OCI-M2 (cell line): Measurements from ENCODE around the gene ZSWIM8.

ENCODE experiments used
- DNase-seq: peaks from one replicate; lab custom pipeline; 2025; ENCODE audit not compliant: unreplicated experiment; lab: John Stamatoyannopoulos, UW

The ZSWIM8 gene

DNA sequence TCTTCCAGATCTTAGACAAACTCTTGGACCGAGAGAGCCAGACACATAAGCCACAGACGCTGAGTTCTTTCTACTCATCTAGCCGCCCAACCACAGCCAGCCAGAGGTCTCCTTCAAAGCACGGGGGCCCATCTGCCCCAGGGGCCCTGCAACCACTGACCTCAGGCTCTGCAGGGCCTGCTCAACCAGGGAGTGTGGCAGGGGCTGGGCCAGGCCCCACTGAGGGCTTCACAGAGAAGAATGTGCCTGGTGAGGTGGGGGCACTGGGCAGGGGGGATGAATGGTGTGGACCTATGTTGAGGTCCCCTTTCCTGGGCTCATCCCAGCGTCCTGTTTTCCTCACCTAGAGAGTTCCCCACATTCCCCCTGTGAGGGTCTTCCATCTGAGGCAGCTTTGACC lies 11.4 kb downstream of the ZSWIM8 start:
- DNase-seq: no peak

DNA sequence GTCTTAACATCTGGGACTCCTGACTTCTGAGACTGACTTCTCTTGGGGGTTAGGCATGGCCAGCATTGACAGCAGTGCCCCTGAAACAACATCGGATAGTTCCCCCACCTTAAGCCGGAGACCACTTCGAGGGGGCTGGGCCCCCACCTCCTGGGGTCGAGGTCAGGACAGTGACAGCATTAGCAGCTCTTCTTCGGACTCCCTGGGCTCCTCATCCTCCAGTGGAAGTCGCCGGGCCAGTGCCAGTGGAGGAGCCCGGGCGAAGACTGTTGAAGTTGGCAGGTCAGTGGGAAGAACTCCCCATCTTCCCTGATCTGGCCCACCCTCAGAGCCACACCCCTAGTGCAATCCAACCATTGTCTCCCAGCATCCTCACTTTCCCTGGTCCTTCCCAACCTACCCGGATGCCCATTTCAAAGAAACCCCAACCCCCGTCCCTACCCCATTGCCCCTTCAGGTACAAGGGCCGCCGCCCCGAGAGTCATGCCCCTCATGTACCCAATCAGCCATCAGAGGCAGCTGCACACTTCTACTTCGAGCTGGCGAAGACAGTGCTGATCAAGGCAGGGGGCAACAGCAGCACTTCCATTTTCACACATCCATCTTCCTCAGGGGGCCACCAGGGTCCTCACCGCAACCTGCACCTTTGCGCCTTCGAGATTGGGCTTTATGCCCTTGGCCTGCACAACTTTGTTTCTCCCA lies 12.1 kb downstream of the ZSWIM8 start:
- no peak for DNase-seq

DNA sequence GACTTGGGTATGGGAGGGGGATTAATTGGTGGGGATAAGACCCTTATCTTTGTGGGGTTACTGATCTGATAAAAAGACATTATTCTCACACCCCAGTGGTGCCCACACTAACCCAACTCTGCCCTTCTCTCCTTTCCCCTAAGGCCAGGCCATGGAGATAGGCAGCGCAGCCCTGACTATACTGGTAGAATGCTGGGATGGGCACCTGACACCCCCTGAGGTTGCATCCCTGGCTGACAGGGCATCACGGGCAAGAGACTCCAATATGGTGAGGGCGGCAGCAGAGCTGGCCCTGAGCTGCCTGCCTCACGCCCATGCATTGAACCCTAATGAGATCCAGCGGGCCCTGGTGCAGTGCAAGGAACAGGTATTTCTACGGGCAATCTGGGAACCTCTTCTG lies 12.7 kb downstream of the ZSWIM8 start:
- no peak for DNase-seq

DNA sequence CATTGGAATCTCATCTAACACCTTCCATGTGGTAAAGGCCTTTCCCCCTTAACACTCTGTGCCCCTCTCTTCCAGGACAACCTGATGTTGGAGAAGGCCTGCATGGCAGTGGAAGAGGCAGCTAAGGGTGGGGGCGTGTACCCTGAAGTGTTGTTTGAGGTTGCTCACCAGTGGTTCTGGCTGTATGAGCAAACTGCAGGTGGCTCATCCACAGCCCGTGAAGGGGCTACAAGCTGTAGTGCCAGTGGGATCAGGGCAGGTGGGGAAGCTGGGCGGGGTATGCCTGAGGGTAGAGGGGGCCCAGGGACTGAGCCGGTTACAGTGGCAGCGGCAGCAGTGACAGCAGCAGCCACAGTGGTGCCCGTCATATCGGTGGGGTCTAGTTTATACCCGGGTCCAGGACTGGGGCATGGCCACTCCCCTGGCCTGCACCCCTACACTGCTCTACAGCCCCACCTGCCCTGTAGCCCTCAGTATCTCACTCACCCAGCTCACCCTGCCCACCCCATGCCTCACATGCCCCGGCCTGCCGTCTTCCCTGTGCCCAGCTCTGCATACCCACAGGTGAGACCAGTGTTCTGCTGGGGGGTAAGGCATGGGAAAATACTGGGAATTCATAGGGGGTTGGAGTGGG lies 13.6 kb downstream of the ZSWIM8 start:
- no peak for DNase-seq

DNA sequence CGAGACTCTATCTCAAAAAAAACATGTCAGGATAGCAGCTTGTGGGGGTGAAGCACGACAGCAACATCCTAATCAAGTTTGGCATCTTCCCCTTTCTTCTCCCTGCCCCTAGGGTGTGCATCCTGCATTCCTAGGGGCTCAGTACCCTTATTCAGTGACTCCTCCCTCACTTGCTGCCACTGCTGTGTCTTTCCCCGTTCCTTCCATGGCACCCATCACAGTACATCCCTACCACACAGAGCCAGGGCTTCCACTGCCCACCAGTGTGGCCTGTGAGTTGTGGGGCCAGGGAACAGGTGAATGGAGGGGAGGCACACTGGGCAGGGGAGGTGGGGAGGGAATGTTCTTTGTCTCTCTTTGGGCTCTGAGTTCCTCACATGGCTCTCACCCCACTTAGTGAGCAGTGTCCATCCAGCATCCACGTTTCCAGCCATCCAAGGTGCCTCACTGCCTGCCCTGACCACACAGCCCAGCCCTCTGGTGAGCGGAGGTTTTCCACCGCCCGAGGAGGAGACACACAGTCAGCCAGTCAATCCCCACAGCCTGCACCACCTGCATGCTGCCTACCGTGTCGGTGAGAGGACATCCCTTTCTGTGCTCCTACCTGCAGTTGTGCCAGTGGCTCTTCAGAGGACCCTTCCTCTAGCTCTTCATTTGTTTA lies 14.6 kb downstream of the ZSWIM8 start:
- DNase-seq: no peak

DNA sequence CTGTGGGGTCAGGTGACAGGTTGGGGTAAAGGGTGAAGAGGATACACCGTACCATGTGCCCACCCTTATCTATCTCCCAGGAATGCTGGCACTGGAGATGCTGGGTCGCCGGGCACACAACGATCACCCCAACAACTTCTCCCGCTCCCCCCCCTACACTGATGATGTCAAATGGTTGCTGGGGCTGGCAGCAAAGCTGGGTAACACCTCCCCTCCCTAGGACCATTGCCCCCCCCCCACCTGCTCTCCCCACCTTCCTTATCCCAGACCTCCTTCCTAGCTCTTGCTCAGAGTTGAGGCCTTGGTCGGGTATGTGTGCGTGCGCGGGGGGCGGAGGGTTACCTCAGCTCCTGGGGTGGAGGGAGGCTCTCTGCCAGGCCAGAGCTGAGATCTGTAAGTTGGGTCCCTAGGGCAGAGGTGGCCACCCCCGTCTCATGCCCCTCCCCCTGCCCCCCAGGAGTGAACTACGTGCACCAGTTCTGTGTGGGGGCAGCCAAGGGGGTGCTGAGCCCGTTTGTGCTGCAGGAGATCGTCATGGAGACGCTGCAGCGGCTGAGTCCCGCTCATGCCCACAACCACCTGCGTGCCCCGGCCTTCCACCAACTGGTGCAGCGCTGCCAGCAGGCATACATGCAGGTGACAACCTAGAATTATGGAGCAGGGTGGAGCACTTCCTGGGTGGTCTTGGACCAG lies 15.3 kb downstream of the ZSWIM8 start:
- no peak for DNase-seq

DNA sequence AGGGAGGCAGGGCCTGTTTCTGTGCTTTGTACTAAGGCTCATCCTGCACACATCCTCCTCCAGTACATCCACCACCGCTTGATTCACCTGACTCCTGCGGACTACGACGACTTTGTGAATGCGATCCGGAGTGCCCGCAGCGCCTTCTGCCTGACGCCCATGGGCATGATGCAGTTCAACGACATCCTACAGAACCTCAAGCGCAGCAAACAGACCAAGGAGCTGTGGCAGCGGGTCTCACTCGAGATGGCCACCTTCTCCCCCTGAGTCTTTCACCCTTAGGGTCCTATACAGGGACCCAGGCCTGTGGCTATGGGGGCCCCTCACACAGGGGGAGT lies 15.8 kb downstream of the ZSWIM8 start:
- no peak for DNase-seq

DNA sequence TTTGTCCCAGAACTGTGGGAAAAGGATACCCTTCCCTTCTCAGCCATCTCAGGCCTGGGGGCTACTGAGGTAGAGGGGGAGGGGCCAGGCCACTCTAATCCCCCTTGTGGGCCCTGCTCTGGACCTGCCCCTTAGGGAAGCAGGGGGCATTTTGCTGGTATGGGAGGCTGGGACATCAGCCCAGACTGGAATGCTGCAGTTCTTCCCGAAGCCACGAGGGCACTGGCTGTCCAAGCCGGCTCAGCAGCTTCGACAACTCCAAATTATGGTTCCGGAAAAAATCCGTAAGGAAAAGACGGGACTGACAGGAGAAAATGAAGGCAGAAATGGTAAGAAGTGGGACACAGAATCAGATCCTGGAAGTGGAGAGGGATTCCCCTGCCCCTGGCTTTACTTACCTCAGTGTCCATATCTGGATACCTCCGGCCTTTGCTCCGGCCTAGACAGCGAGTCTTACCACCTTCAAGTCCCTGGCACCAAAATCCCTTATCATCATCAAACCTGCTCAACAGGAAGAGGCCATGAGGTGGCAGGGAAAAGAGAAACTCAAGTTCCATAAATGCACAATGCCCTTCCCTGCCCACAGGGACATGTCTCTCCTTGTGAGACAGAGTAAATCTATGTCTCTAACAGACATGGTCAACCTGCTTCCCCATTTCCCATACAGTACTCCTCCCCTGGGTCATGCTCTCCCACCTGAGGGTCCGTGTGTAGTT lies 17.0 kb downstream of the ZSWIM8 start:
- no peak for DNase-seq

DNA sequence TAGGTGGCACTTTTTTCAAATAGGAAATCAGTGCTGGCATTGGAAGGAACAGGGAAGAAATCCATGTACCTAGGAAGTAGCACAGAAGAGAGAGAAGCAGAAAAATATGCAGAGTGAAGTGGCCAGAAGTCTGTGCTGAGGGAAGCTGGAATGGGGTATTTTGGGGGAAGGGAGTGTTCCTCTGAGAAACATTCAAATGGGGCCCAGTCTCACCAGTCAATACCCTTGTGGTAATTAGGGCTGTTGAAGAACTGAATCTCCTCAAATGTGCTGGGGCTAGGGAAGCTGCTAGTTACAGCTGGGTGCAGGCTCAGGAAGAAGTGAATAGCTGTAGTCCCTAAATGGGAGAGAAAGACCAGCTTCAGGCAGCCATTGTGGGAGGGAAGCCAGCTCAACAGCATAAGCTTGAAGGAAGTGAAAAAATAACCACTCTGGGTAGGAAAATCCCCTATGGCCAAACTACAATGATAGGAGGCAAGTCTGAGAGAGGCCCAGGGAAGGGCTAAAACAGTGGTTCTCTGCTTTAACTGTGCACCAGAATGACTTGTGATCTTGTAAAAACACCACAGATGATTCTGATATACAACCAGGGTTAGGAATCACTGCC lies 18.4 kb downstream of the ZSWIM8 start:
- DNase-seq: no peak

DNA sequence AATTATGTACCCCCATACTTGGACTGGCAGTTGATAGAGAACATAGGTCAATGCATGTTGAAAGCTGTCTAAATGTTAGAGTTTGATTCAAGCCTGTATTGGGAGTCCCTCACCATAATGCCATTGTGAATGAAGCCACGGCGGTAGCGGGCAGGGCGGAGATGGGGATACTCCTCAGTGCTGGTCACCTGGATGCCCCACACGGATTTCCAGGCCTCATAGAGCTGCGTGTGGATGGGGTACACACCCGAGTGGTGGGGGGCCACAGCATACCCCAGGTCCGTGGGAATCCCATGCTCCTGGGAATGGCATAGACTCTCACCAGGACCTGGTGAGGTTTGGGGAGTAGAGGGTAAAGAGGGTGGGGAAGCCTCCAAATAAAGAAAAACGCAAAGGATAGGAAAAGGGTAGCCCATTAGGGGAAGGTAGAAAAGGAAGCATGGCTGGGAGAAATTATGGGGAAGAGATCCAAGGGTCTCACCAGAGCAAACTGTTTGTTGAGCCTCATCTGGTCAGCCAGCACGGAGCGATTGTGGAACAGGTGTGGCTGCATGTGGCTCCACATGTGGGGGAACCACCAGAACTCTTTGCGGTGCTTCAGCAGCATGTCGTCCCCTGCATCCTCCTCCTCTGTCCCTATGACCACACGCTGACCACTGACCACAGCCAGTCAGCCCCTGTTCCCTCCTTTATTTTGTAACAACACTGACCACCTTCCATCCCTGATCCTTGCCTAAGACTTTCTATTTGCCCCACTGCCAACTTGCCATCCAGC lies 21.0 kb downstream of the ZSWIM8 start:
- no peak for DNase-seq

DNA sequence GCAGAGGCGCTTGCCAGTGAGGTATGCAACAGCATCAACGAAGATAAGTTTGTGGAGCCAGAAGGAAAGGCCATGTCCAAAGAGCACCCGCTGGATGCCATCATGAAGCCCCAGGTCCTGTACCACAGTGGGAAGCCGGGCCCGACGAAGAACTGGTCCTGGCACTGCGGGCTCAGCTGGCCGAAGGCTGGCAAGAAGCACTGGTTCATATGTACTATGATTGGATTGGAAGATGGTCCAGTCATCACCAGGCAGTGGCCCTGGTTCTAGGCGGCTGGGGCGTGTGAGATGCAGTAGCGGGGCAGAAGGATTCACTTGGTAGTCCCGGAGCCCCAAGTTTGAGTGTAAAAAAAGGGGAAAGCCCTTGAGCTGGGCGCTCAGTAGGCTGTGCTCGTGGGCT lies 22.1 kb downstream of the ZSWIM8 start:
- DNase-seq: no peak

DNA sequence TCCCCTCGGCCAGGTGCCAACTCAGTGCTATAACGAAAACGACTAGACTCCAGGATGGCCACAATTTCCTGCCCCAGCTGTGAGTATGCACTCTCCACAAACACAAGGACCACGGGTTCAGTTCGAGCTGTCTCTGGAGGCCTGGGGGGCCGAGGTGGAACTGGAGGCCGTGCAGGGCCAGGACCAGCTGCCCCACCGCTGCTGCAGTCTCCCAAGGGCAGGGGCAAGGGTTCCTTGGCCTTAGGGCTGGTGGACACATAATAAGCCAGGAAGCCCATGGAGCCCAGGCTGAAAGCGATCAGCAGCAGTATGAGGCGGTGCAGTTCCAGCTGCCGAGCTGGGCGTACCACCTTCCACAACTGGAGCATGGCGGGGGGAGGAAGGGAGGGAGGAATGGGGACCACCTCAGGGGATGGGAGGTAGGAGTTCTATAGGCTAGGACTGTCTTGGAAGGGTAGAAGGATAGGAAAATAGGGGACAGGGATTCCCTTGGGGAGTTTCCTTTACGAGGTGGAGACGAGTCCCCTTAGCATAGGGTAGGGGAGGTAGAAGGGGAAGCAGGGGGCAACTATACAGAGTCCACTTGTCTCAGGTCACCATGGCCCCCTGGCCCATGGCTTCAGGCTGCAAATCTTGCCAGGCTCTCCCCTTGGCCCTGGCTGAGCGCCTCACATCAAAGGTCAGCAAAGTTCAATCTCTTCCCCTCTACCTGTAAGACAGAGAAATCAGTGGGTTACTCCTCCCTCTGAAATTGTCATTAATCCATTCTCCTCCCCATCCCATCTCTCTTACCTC lies 22.8 kb downstream of the ZSWIM8 start:
- no peak for DNase-seq

DNA sequence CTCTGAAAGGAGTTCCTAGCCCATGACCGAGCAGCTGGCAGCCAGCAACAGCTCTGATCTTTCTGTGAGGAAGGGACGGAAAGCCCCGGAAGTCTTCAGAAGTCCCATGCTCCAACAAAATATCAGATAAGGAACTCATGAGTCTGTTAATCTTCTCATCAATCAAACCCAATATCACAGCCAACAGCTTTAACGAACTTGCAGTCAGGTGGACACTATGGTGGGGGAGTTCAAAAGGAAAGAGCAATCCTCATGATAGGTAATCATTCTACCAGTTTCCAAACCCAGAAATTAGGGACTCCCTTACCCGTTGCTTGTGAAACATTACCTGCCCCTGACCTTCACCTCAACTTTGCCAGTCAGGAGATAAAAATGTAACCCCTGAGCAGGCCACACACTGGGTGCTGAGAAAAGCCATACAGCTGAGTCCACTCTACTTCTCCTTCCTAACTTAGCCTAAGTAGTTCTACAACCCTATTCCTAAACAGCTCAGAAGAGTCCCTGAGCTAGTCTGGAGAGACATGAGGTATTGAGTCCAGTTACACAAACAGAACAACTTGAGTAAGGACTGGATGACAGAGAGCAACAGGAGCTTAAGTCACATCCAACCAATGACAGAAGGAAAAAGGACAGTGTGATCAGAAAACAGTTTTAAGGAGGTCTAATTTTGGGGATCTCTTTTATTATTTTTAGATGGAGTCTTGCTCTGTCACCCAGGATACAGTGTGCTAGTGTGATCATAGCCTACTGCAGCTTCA lies 23.8 kb downstream of the ZSWIM8 start:
- no peak for DNase-seq

DNA sequence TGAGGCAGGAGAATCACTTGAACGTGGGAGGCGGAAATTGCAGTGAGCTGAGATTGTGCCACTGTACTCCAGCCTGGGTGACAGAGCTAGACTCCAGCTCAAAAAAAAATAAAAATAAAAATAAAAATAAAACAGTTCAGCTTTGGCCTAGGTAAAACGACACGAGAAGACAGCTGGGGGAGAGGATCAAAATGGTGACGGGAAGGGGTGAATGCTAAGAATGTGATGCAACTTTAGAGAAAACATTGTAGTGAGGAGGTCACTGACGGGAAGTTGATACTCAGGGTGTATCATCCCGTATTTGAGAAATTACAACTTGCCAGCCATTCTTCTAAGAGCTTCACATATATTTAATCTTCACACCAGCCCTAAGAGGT lies 24.9 kb downstream of the ZSWIM8 start:
- DNase-seq: no peak

DNA sequence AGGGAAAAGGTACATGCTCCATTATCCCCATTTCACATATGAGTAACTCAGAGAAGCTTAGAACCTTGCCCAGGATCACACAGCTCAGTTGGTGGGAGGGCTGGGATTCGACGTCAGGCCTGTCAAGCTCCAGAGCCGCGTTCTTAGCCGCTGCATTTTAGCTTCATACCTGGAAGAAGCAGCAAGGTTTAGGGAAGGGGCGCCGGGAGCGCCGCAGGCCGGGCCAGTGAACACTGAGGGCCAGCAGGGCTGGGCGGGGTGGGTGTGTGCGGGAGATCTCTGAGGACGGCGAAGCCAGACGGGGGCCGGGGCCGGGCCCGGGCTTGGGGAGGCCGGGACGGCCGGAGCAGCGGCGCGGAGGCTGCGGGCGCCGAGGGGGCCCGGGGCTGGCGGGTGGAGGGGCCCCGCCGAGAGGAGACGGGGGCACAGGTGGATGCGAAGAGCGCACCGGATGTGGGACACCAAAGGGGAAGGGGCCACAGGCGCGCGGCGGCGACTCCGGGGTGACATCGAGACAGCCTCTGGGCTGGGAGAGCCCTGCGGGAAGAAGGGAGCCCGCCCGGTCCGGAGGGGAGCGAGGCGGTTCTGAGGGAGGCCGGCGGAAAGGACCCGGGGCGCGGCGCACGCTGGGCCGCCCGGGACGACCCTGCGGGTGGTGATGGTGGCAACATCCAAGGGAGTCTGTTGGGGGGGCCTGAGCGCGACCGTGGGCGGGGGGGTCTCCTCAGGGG lies 25.5 kb downstream of the ZSWIM8 start:
- no peak for DNase-seq

DNA sequence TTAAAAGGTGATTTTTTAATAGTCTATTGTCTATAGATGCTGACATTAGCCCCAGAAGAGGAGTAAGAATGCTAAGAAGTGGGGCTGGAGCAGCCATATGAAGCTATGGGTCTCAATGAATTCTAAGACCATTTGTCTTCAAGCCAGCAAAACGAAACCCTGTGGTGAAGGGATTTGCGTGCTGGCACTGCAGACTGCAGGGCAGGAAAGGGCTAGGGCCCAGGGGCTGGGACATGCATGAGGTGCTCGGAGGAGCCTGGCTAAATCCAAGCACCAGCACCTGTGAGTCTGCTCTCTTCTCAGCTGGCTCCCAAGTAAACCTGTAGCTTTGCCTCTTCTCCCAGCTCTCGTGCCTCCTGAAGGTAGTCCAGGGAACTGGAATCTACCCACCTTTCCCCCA lies 27.3 kb downstream of the ZSWIM8 start:
- no peak for DNase-seq

DNA sequence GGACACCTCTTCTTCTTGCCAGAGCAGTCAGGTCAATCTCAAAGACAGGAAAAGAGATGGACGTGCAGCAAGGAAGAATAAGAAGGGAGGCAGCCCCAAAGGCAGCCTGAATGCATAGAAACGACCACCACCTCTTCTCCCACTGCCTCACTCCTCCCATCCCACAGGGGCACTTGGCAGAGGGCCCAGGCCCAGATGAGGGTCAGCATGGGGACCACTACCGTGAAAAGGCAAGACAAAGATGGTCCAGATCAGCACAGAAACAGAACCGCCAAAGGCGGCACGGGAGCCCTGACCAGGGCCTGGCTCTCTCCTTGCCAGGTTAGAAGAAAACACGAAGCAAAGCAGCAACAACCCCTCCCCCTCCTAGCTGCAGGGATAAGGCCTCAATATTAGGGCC lies 27.9 kb downstream of the ZSWIM8 start:
- no peak for DNase-seq

DNA sequence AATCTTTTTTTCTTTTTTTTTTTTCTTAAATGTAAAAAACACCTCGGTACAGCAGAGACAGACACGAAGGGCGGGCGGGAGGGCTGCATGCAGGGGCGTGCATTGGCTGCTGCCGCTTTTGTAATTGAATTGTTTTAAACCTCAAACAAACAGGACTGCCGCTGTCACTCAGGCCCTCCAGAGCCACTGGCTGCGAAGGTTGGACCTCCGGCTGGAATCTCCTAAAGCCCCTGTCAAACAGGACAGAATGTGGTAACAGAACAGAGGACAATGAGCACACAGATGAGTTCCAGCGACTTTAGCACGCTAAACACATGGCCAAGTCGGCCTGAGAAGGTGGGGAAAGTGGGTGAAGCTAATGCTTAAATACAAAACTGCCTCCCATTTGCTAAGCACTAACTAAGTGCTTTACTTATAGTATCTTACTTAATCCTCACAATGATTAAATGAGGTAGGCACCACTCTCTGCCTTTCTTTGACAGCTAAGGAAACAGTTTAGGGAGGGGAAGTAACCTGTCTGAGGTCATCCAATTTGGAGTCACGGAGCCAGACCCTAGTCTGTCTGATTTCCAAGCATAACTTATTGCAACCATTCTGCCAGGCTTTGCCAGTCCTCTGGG lies 29.0 kb downstream of the ZSWIM8 start:
- no peak for DNase-seq
